Uterus (tissue), 2 donors: ENCODE results near the gene TCP11L1.

Experiments used
- CTCF ChIP-seq, 4 experiments: fragments of 200-600 bp in 2 of 4; fragments of 450-650 bp in 2 of 4; sonication (generic) in 2 of 4; IDR thresholded peaks; one replicate each; pipeline ENCODE4 v1.5.1; 2016 to 2019; ENCODE audit warnings: antibody characterized with exemption in 4 of 4, mild to moderate bottlenecking in 2 of 4, moderate library complexity in 1 of 4
- POLR2A ChIP-seq, 2 donors: fragments of 450-650 bp; IDR thresholded peaks; one replicate each; pipeline ENCODE4 v1.6.1; 2016; ENCODE audit warnings: antibody characterized with exemption in 2 of 2, mild to moderate bottlenecking in 1 of 2, moderate library complexity in 1 of 2

- no peak for TF ChIP-seq POLR2A (IDR thresholded peaks at IDR 0.05)
- TF ChIP-seq CTCF (IDR thresholded peaks at IDR 0.05): no peak
These were observed 25.6 kb upstream of the TCP11L1 start for GRCh38 chr11:33013755-33014154.
